Activated CD8-positive, alpha-beta memory T cell treated with anti-CD3 and anti-CD28 coated beads, Interleukin-2, amount 50 U/mL, for 4 hours (primary cell): ENCODE data around the gene MAPKAPK3.
"Not testable (repeated sequence)": the region's sequence is repeated elsewhere in the genome, so short reads cannot be mapped to it uniquely, and the experiment has no call there.

Source experiments
- DNase-seq: peaks from one replicate; pipeline ENCODE4 v3.0.0-alpha.2; 2020

MAPKAPK3 gene

GRCh38 chr3:50657816-50658215 is 40.9 kb downstream of the MAPKAPK3 start:
- DNase-seq, result no peak

GRCh38 chr3:50658416-50658815 is 41.5 kb downstream of the MAPKAPK3 start:
- no peak for DNase-seq

DNA sequence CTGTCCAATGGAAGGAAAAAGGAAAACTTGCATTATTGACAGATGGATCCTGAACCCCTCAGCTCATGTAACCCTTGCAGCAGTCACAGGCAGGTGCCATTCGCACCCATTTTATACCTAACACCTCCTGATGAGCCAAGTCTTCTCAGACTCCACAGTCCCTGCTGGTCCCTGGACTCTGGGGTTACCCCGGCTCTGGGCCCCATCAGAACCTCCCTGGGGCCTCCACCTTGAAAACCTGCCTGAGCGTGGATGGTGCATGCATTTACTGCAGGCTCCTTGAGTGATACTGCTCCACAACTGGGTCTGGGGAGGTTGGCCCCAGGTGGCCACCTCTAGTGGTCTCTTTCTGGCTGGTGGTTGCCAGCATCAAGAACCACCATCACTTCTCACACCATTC is 41.9 kb downstream of the MAPKAPK3 start:
- no peak for DNase-seq

- DNase-seq, result no peak
Observed at GRCh38 chr3:50660386-50660785, 43.4 kb downstream of the MAPKAPK3 start.

- DNase-seq, result no peak
Observed at GRCh38 chr3:50661321-50661837, 44.4 kb downstream of the MAPKAPK3 start.

DNA sequence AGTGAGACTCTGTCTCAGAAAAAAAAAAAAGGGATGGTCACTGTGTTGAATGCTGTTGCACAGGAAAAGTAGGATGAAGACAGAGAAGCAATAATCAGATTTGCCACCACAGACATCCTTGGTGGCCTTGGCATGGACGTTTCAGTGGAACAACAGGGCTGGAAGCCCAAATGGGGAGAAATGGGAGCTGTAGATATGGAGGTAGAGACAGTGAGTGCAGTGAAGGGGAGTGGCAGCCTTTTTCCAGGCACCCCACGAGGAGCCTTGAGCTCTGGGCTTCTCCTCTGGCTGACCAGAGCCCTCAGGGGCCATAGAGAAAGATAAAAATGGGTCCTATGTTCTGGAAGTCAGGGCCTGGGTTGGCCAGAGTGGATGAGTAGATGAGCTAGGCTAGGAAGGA is 45.5 kb downstream of the MAPKAPK3 start:
- no peak for DNase-seq

DNA sequence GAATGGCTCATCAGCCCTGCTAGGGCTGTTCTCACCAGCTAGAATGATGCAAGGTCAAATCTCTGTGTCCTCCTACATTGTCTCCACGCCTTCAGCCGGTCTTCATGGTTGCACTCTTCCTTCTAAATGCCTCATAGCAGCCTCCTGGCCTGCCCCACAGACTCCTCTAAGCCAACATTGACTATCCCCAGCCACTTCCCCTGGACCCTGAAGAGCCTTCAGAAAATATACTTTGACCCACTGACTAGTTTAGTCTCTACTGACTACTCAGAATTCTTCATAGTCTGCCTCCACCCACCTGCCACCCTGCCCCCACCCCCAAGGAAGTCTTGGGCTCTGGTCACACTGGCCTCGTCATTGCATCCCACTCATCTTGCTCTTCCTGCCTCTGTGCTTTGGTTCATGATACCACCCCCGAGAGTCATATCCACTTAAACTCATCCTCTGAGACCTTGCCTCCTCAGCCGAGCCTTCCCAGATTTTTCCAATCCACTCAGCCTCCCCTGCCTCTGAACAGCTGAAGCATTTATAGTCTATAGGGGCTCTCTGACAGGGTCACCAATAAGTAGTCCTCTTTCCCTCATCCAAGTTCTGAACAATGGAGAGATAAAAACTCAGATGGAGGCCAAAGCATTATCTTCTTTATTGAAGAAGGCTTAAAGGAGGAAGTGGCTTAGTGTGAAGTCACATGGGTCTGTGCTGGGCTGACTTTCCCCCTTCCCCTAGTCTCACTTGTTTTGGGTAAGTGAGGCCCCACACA is 48.3 kb downstream of the MAPKAPK3 start:
- DNase-seq, result no peak

DNA sequence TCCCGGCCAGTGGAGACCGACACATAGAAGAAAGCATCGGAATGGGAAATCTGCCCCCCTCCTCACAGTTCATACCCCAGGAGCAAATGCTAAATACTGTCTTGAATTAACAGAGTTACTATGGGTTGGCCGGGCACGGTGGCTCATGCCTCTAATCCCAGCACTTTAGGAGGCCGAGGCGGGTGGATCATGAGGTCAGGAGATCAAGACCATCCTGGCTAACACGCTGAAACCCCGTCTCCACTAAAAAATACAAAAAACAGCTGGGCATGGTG is 48.8 kb downstream of the MAPKAPK3 start:
- DNase-seq, result not testable (repeated sequence)

- no peak for DNase-seq
Observed at GRCh38 chr3:50666837-50667236, 49.9 kb downstream of the MAPKAPK3 start.

GRCh38 chr3:50671331-50671730 is 54.4 kb downstream of the MAPKAPK3 start:
- no peak for DNase-seq

GRCh38 chr3:50672656-50673055 is 55.7 kb downstream of the MAPKAPK3 start:
- no peak for DNase-seq

DNA sequence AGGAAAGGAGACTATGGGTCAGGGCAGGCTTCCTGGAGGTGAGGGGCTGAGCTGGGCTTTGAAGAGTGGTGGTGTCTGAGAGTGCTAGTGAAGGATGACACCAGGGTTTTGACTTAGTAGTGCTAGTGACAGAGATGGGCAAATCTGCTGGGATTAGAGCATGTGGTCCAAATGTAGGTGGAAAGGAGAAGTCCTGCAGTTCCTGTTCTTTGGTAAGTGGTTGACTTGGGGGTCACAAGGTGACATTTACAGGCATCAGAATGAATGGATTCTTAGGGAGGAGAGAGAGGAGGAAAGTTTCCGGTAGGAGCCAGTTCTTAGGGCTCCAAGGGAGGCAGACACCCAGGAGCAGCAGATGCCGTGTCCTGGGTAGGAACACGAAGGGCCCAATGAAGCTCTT is 57.0 kb downstream of the MAPKAPK3 start:
- no peak for DNase-seq

DNA sequence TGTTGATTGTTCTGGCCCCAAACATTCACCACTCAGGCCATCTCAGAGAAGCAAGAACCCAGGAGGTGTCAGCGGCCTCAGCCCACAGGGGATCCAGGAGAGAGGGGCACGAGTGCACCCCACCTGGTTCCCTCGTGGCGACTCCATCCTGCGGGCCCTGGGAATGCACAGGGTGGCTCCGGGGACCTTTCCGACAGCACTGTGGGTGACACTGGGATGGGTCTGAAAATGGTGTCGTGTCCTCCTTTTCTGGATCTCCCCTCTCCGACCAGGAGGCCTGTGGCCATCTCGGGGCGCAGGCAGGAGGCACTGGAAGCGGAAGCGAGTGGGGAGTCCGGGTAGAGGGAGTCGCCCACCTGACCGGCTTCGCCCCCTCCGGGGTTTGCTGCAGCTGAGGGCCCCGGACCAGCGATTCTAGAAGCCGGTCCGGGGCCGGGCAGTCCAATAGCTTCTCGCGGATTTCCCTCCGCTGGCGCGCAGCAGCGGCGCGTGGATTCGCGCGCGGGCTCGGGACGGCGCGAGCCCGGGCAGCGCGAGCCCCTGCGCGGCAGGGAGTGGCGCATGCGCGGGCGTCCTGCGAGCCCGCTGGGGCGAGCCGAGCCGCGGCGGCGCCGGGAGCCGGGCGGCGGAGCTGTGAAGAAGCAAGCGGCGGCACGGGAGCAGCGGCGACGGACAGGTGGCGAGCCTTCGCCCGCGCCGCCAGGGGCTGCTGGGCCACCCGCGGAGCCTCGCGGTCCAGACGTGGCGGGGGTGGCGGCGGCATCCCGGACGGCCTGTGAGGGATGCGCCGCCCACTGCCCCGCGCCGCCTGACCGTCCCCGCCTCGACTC is 57.6 kb downstream of the MAPKAPK3 start, which contains the start of gene DOCK3:
DOCK3 (plus strand) TSS at position 579 of the 830 bp plus-strand sequence. CDS start 337 bp downstream, outside the sequence.
- peak; percentile 63 for DNase-seq

DNA sequence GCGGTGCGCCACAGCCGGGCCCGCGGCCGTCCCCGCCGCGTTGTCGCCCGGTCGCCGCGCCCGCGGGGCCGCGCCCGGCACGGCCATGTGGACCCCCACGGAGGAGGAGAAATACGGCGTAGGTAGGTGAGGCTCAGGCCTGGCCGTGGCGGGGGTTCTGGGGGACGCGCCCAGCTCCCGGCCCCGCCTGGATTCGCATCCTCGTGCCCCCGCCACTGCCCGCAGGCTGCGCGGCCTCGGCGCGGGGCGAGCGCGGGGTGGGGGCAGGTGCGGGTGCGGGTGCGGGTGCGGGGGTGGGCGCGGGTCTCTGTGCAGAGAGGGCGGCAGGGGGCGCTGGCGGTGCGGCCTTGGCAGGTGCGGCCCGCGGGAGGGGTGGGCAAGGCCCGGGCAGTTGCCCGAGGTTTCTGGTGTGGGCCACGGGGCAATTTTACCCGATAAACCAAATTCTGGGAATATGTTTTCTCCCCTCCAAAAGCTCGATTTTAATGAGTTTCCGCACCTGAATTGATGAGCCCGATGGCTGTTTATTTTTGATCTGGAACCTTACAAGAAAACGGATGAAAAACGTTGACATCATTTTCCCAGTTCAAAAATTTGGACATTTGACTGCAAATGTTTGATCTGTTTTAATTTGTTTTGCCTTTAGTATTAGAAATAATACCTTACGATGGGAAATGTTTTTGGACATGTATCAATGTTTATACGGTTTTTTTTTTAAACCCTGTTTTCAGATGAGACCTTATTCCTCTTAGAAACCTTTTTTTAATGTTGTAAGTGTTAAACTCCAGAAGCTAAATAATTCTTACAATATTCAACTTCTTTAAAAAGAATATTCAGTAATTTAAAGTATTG is 58.5 kb downstream of the MAPKAPK3 start:
- peak; percentile 63 for DNase-seq

- no peak for DNase-seq
Observed at GRCh38 chr3:50676031-50676705, 59.2 kb downstream of the MAPKAPK3 start.

- DNase-seq, result no peak
Observed at GRCh38 chr3:50687127-50687751, 70.3 kb downstream of the MAPKAPK3 start.

GRCh38 chr3:50687916-50688315 is 71.0 kb downstream of the MAPKAPK3 start:
- no peak for DNase-seq

DNA sequence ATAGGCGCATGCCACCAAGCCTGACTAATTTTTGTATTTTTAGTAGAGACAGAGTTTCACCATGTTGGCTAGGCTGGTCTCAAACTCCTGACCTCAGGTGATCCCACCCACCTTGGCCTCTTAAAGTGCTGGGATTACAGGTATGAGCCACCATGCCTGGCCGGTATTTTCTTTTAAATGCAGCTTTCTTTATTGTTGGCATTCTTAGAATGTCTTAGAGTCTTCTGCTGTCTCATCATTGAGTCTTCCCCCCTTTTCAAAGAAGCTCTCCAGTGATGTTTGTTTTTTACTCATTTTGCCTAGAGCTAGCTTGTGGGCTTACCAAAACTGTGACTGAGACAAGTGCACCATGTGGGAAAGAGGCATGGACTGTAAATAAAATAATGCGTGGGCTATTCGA is 71.7 kb downstream of the MAPKAPK3 start:
- not testable (repeated sequence) for DNase-seq

- DNase-seq, result no peak
Observed at GRCh38 chr3:50689558-50689957, 72.6 kb downstream of the MAPKAPK3 start.

DNA sequence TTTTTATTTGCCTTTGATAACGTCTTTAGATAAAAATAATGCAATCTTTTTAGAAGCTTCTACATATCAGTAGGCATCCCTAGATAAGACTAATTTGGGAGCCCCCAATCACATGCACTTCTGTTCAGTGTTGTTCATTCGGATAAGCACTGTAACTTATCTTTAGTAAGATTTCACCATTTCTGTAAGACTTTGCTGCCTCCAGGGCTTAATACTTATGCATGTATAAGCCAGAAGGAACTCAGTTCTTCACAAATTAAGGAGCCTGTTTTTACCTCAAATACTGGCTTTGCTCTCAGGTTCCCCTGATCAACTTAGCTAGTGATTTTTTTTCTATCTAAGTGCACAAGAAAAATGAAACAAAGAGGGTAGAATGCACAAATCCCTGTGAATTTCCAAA is 78.1 kb downstream of the MAPKAPK3 start:
- no peak for DNase-seq

- DNase-seq, result no peak
Observed at GRCh38 chr3:50696276-50696675, 79.3 kb downstream of the MAPKAPK3 start.

DNA sequence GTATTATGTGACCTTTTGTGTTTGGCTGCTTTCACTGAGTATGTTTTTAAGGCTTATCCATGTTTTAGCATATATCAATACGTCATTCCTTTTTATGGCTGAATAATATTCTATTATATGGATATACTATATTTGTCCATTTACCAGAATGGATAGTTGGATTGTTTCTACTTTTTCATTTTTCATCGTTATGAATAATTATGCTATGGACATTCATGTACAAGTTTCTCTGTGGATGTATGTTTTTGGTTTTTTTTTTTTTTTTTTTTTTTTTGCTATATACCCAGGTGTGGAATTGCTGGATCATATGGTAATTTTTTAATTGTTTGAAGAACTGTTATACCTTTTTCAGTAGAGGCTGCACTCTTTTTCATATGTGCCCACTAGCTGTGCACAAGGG is 81.3 kb downstream of the MAPKAPK3 start:
- no peak for DNase-seq
